ENCODE results near the gene AP2M1.

The AP2M1 gene

DNA sequence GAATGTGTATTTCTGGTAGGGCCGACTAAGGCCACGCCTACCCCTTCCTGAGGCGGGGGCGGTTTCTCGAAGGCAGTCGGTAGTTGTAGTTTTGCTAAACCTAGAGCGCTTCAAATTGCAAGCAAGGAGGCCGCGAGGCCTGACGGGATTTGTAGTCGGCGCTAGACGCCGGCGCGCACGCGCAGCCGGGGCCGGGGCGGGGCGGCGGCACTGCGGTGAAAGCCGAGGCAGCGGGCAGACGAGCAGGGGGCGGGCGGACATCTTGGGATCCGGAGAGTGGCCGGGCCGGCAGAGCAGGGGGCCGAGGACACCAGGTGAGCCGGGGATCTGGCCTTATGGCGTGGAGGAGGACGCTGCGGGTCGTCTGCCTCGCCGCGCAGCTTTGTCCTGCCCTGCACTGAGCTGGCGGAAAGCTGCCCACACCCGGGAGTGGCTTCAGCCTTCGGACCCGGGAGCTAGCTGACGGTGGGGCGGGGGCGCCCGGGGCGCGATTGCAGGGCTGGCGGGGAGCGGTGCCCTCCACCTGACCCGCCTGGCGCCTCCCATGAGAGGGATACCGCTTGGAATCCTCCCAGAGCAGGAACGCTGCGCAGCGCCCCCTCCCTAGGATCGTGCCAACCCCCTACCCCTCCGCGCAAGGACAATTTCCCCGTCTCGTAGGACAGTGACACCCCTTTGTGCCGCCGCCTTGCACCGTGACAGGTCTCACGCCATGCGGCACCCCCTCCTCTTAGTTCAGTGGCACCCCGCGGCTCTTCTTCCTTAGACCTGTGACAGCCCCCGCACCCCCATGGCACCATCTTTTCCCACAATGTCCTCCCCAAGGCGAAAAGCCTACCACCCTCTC lies at the start of gene AP2M1:
Gene AP2M1, plus strand, starts transcription at position 210 of the 847 bp plus-strand sequence. CDS start 2,139 bp downstream, outside the sequence.
- H3K27ac Mint-ChIP-seq, result peak within 1 kb of the TSS; percentile 97
- peaks cover 46% of the 10 kb centered on the region for H3K36me3 Mint-ChIP-seq
- peak within 1 kb of the TSS; percentile 97 for H3K4me3 Mint-ChIP-seq
- peaks cover 45% of the 10 kb centered on the region for H3K4me1 Mint-ChIP-seq
- no peaks in the 10 kb centered on the region for H3K9me3 Mint-ChIP-seq
- peak; percentile 98 to 99 for DNase-seq (ENCODE audit: low spot score in 2 of 2)
- peak; percentile 96 for ATAC-seq

DNA sequence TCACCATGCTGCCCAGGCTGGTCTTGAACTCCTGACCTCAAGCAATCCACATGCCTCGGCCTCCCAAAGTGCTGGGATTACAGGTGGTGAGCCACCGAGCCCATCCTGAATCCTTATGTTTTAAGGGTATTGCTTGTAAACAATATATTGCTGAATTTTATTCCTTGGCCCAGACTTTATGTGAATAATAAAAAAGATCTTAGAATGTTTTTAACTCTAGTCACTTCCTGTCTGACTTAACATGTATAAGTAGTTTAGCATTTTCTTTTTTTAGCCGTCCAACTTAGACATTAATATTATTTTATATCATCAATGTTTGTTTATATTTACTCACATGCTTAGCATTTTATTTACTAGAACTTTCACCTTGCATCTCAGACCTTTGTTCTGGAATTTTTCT lies 48.6 kb upstream of the AP2M1 start:
- DNase-seq (ENCODE audit: low spot score in 2 of 2) (no peak), ATAC-seq (no peak)
- Mint-ChIP-seq H3K9me3 (no peaks in the 10 kb centered on the region), H3K4me1 (no peaks in the 10 kb centered on the region), H3K36me3 (no peaks in the 10 kb centered on the region), H3K4me3 (no peak overlapping the region), H3K27ac (no peak overlapping the region)

DNA sequence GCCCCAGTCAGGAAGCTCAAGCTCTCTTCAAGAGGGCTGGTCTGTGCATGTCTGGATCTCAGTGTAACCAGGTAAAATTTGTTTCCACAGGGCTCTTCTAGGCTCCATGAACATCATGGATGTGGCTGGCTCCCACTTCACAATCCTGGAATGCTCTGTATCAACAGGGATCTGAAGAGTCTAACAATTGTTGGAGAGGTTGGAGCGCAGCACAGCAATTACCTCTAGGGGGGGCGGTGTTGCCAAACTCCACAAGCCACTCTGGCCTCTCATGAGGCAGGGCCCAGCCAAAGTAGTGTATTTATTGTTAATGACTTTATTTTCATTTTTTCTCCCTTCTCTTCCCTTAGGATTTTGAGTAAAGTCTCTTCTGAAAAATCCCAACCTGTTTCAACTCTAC lies 45.6 kb upstream of the AP2M1 start:
- H3K36me3 Mint-ChIP-seq, result no peaks in the 10 kb centered on the region
- no peak overlapping the region for H3K4me3 Mint-ChIP-seq
- peaks cover 7% of the 10 kb centered on the region for H3K4me1 Mint-ChIP-seq
- no peak for DNase-seq (ENCODE audit: low spot score in 2 of 2)
- peak; percentile 45 for ATAC-seq
- no peaks in the 10 kb centered on the region for H3K9me3 Mint-ChIP-seq
- no peak overlapping the region for H3K27ac Mint-ChIP-seq

DNA sequence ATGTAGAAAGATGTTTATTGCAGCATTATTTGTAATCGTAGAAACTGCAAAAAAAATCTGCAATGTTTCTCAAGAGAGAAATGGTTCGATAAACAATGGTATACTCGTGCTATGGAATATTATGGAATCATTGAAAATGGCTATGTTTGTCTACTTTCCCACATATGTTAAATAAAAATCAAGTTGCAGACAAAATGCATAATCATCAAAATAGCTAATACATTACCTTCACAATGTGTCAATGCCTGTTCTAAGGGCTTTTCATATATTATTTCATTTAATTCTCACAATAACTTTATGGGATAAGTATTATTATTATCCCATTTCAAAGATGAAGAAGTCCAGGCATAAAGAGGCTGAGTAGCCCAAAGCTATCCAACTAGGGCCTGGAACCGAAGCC lies 41.7 kb upstream of the AP2M1 start:
- ATAC-seq (no peak), DNase-seq (ENCODE audit: low spot score in 2 of 2) (no peak)
- Mint-ChIP-seq H3K4me3 (peak overlapping the region; percentile 97), H3K27ac (no peak overlapping the region), H3K4me1 (peaks cover 38% of the 10 kb centered on the region), H3K36me3 (peaks cover 21% of the 10 kb centered on the region), H3K9me3 (no peaks in the 10 kb centered on the region)

DNA sequence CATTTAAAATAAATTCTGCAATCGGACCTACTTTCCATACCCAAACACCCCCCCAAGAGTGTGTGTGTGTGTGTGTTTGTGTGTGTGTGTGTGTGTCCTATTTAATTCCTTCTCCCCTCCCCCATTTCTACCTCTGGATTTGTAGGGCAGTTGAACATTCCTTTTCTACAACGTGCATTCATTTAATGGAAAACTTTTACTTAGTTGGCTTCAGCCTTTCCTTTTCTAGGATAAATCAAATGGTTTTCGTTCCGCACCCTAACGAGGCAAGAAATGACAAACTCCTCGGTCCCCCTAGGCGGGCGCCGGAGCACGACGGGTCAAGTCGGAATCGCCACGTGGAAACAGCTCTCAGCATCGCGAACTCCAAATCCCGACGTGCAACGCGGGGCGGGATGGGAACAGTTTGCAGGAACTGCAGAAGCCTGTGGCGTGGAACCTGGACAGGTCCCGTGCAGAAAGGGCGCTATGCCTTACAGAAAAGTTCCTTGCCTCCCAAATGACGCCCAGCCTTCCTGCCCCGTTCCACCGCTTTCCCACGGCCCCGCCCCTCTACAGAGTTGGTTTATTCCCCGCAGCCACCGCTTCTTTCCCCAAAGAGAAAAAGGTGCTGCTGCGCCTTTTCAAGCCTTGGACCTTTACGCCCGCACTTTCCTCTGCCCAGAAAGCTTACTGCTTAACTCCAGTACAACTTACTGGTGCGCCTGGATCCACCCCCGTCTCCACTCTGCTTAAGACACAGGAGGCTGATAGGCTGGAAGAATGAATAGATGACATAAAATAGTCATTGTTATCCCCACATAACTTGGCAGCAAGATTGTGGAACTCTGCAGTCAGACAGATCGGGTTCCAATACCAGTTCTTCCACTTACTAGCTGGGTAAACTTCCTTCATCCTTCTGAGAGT lies 40.6 kb upstream of the AP2M1 start:
- H3K4me3 Mint-ChIP-seq, result peak overlapping the region; percentile 97
- ATAC-seq (peak; percentile 23), DNase-seq (ENCODE audit: low spot score in 2 of 2) (peak; percentile 18 to 66)
- H3K9me3 Mint-ChIP-seq, result no peaks in the 10 kb centered on the region
- H3K27ac Mint-ChIP-seq, result peak overlapping the region; percentile 94
- peaks cover 33% of the 10 kb centered on the region for H3K36me3 Mint-ChIP-seq
- H3K4me1 Mint-ChIP-seq, result peaks cover 40% of the 10 kb centered on the region

DNA sequence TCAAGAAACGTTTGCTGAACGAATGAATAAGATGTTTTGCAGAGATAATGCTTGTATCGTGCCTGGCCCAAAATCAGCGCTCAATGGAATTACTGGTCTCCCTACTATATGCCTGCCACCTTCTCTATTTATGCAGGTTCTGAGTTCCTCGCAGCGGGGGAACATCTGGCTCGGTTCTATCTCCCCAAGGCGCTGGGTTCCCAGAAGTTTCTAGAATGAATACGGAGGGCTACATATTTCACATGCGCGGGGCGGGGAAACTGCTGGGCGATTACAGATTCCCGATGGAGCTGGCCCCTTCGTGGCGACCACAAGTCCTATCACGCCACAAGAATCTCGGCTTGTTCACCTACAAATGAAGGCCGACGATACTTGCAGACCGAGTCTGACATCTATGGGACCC lies 39.9 kb upstream of the AP2M1 start:
- Mint-ChIP-seq H3K9me3 (no peaks in the 10 kb centered on the region), H3K4me3 (peak overlapping the region; percentile 97), H3K4me1 (peaks cover 40% of the 10 kb centered on the region), H3K27ac (peak overlapping the region; percentile 94), H3K36me3 (peaks cover 39% of the 10 kb centered on the region)
- ATAC-seq (peak; percentile 55), DNase-seq (ENCODE audit: low spot score in 2 of 2) (no peak)

DNA sequence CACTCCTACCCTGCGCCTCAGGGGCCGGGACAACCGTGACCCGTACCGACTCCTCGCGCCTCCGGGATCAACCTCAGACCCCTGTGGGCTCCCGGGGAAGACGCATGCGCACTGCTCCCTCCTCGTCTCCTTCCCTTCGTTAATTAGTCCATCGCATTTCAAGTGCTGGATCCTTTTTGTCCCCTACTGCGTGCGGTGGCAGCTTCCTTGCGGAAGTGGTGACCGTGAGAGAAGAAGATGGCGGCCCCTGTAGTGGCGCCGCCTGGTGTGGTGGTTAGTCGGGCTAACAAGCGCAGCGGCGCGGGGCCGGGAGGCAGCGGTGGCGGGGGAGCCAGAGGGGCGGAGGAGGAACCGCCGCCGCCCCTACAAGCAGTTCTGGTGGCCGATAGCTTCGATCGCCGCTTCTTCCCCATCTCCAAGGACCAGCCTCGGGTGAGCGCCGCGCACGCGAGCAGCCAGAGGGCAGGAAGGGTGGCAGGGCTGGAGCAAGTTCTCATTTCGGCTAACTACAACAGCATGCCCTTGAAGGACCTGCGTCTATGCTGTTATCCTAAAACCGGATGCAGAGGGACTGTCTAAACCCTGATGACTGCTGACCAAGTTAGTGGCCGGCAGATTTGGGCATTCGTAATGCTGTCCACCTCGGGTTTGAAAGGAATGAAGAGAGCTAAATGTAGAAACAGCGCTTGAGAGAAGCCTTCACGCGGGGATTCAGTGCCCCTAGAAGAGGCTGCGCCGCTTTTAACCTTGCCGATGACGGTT lies 39.3 kb upstream of the AP2M1 start, which contains the start of gene EIF2B5:
Gene EIF2B5, plus strand, starts transcription at position 210 of the 762 bp plus-strand sequence. Its CDS starts 28 bp downstream, at position 238.
- peak; percentile 67 to 93 for DNase-seq (ENCODE audit: low spot score in 2 of 2)
- Mint-ChIP-seq H3K4me1 (peaks cover 40% of the 10 kb centered on the region), H3K4me3 (peak within 1 kb of the TSS; percentile 97), H3K9me3 (no peaks in the 10 kb centered on the region), H3K27ac (peak within 1 kb of the TSS; percentile 94), H3K36me3 (peaks cover 45% of the 10 kb centered on the region)
- ATAC-seq, result peak; percentile 93

DNA sequence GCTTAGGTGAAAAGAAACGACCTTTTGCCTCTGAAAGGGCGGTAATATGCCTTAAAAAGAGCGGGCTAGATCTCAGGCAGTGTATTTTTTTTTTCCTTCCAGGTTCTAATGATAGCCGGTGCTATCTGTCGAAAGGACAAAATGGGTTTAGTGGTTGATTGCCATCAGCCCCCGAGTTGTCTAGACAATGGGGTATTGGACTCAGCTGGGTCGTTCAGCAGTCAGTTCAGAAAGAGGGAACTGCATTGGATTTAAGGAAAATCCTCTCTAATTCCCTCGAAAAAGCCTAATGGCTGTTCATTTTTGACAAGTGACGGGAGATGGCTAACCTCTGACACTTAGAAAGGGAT lies 38.8 kb upstream of the AP2M1 start:
- H3K36me3 Mint-ChIP-seq, result peaks cover 51% of the 10 kb centered on the region
- DNase-seq (ENCODE audit: low spot score in 2 of 2) (no peak), ATAC-seq (no peak)
- H3K27ac Mint-ChIP-seq, result peak overlapping the region; percentile 94
- H3K4me1 Mint-ChIP-seq, result peaks cover 40% of the 10 kb centered on the region
- H3K4me3 Mint-ChIP-seq, result peak overlapping the region; percentile 97
- no peaks in the 10 kb centered on the region for H3K9me3 Mint-ChIP-seq

DNA sequence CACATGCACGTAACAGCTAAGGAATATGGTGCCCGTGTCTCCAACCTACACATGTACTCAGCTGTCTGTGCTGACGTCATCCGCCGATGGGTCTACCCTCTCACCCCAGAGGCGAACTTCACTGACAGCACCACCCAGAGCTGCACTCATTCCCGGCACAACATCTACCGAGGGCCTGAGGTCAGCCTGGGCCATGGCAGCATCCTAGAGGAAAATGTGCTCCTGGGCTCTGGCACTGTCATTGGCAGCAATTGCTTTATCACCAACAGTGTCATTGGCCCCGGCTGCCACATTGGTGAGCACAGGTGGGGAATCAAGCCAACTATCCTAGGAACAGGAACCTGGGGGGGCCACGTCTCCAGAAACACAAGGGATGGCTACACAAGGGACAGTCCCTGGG lies 34.2 kb upstream of the AP2M1 start:
- ATAC-seq (no peak), DNase-seq (ENCODE audit: low spot score in 2 of 2) (no peak)
- H3K9me3 Mint-ChIP-seq, result no peaks in the 10 kb centered on the region
- H3K36me3 Mint-ChIP-seq, result peaks cover 81% of the 10 kb centered on the region
- H3K4me3 Mint-ChIP-seq, result no peak overlapping the region
- no peak overlapping the region for H3K27ac Mint-ChIP-seq
- peaks cover 27% of the 10 kb centered on the region for H3K4me1 Mint-ChIP-seq

DNA sequence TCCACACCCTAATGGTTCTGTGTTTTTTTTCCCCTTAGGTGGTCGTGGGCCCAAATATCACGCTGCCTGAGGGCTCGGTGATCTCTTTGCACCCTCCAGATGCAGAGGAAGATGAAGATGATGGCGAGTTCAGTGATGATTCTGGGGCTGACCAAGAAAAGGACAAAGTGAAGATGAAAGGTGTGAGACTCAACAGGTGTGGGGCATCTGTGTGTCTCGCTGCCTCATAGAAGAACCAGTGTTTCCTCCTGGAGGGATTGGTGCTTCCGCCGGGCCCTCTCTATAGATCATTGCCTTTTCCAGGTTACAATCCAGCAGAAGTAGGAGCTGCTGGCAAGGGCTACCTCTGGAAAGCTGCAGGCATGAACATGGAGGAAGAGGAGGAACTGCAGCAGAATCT lies 32.5 kb upstream of the AP2M1 start:
- DNase-seq (ENCODE audit: low spot score in 2 of 2) (no peak), ATAC-seq (no peak)
- Mint-ChIP-seq H3K4me1 (peaks cover 10% of the 10 kb centered on the region), H3K9me3 (no peaks in the 10 kb centered on the region), H3K4me3 (no peak overlapping the region), H3K36me3 (peaks cover 87% of the 10 kb centered on the region), H3K27ac (peak overlapping the region; percentile 35)

DNA sequence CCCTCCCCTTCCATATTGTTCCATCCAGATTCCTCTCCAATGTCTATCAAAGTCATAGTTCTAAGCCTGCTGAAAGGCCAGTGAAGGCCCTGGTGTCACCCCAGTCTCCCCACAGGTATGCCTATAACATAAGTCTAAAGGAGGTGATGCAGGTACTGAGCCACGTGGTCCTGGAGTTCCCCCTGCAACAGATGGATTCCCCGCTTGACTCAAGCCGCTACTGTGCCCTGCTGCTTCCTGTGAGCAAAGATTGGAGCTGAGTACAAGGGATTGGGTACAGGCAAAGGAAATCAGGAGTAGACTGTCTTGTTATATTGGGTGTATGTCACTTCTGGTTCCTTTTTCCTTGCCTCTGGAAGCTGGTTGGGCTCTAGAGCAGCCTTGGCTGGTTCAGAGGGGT lies 31.3 kb upstream of the AP2M1 start:
- H3K27ac Mint-ChIP-seq, result no peak overlapping the region
- ATAC-seq (no peak), DNase-seq (ENCODE audit: low spot score in 2 of 2) (no peak)
- H3K4me3 Mint-ChIP-seq, result no peak overlapping the region
- no peaks in the 10 kb centered on the region for H3K4me1 Mint-ChIP-seq
- peaks cover 77% of the 10 kb centered on the region for H3K36me3 Mint-ChIP-seq
- H3K9me3 Mint-ChIP-seq, result no peaks in the 10 kb centered on the region

DNA sequence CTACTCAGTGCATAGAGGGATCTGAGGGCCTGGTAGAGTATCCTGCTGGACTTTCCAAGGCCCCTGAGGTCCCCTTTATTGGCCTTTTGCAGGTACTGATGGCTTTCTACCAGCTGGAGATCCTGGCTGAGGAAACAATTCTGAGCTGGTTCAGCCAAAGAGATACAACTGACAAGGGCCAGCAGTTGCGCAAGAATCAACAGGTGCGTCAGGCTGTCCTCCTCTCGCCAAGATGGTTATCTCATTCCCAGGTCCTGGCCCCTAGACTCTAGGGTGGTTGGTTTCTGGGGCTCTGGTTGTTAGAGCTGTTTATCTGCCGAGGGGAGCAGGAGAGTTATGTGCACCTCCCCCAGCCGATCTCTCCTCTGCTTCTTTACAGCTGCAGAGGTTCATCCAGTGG lies 30.1 kb upstream of the AP2M1 start:
- no peaks in the 10 kb centered on the region for H3K4me1 Mint-ChIP-seq
- H3K36me3 Mint-ChIP-seq, result peaks cover 65% of the 10 kb centered on the region
- DNase-seq (ENCODE audit: low spot score in 2 of 2) (no peak), ATAC-seq (no peak)
- H3K4me3 Mint-ChIP-seq, result no peak overlapping the region
- H3K27ac Mint-ChIP-seq, result no peak overlapping the region
- no peaks in the 10 kb centered on the region for H3K9me3 Mint-ChIP-seq

DNA sequence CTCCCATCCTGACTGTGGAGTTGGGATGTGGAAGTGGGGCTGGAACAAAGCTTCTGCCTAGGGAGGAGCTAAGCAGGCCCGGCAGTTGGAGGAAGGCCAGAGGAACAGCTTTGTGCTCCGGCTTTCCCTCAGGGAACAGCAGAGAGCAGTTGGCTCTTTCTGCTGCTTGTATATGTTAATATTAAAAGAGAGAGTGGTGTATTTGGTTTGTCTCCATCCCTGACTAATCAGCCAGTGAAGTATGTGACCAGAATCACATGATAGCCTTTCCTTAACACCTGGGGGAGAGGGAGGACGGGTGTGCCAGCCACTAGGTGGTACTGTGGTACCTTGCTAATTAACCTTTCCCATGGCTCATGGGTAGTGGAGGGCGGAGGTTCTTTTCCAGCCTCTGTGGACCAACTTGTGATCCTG lies 29.5 kb upstream of the AP2M1 start:
- H3K4me3 Mint-ChIP-seq, result no peak overlapping the region
- DNase-seq (ENCODE audit: low spot score in 2 of 2), result no peak
- ATAC-seq, result peak; percentile 75
- H3K9me3 Mint-ChIP-seq, result no peaks in the 10 kb centered on the region
- no peaks in the 10 kb centered on the region for H3K4me1 Mint-ChIP-seq
- H3K36me3 Mint-ChIP-seq, result peaks cover 59% of the 10 kb centered on the region
- H3K27ac Mint-ChIP-seq, result no peak overlapping the region

DNA sequence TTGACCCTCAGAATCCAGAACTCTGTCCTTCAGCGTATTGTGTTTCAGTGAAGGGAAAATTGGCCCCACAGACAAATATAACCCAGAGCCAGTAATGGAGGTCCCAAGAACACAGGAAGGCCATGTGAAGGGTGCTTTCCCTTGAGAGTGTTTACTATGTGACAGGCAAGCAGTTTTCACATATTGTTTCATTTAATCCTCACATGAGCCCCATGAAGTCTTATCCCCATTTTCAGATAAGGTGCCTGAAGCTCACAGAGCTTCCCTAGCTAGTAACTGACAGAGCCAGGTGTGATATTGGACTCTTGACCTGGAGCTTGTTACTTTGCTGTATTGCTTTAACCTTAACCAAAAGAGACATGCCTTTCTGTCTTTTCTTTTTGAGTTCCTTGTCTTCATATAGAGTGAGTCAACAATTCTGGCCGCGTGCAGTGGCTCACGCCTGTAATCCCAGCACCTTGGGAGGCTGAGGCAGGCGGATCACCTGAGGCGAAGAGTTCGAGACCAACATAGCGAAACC lies 28.8 kb upstream of the AP2M1 start:
- Mint-ChIP-seq H3K36me3 (peaks cover 52% of the 10 kb centered on the region), H3K27ac (no peak overlapping the region), H3K9me3 (no peaks in the 10 kb centered on the region), H3K4me3 (no peak overlapping the region), H3K4me1 (no peaks in the 10 kb centered on the region)
- DNase-seq (ENCODE audit: low spot score in 2 of 2) (no peak), ATAC-seq (no peak)

DNA sequence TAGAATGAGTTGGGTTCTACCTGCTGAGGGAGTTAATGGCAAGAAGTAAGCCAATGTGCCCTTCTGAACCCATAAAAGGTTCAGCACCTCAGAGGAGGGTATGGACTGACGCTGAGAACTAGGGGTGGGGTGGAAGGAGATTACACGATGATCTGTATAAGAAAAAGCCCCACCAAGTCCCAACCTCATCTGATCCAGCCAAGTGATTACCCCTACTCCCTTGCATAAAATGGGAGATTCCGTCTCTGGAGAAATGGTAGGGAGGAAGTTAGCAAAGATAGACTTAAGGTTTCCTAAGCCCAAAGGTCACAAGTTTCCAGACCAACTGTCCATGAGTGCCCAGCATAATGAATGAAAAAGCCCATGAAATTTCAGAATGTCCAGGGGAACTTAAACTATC lies 26.6 kb upstream of the AP2M1 start:
- no peaks in the 10 kb centered on the region for H3K9me3 Mint-ChIP-seq
- H3K27ac Mint-ChIP-seq, result no peak overlapping the region
- DNase-seq (ENCODE audit: low spot score in 2 of 2) (no peak), ATAC-seq (no peak)
- no peaks in the 10 kb centered on the region for H3K4me1 Mint-ChIP-seq
- H3K36me3 Mint-ChIP-seq, result peaks cover 35% of the 10 kb centered on the region
- H3K4me3 Mint-ChIP-seq, result no peak overlapping the region

All from stimulated activated effector memory CD8-positive, alpha-beta T cell treated with anti-CD3 and anti-CD28 coated beads, Interleukin-12 subunit alpha, Interleukin-12 subunit beta, amount 100 ng/mL, for 72 hours (primary cell).